ENCODE results near the gene KIAA0513. TPM values are rescaled to one million over a fixed set of nuclear protein-coding genes. Genes with fewer than 3 reads are reported as not detected.

The KIAA0513 gene
- total and polyA plus RNA-seq, 2 experiments from 2014 or later: 5.3 to 5.4 TPM

DNA sequence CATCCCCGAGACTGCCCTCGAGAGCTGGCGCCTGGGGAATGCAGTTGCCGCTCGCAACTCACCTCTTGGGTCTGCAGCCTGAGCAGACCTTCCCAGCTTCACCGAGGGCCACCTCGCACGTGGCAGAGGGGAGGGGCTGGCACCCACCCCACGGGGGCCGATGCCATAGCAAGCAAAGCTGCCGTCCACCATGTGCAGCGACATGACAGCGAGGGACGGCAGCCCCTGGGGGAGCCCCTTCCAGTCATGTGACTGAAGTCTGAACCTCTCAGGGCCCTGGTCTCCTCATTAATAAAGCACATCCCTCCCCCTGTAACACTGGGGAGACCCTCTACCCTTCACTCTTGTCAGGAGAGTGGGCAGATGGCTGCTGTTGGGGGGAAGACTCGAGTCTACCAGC is 54.2 kb downstream of the KIAA0513 start:
- Histone ChIP-seq H3K9ac (no peak overlapping the region), H3K9me3 (ENCODE audit: low read depth) (no peaks in the 10 kb centered on the region)
- WGBS, 2 experiments (ENCODE audit: low coverage in 1 of 2, low lambda C conversion rate in 2 of 2, missing lambda C conversion rate in 2 of 2): 81 to 87% methylated on average over 15 of the region's 15 CpGs

DNA sequence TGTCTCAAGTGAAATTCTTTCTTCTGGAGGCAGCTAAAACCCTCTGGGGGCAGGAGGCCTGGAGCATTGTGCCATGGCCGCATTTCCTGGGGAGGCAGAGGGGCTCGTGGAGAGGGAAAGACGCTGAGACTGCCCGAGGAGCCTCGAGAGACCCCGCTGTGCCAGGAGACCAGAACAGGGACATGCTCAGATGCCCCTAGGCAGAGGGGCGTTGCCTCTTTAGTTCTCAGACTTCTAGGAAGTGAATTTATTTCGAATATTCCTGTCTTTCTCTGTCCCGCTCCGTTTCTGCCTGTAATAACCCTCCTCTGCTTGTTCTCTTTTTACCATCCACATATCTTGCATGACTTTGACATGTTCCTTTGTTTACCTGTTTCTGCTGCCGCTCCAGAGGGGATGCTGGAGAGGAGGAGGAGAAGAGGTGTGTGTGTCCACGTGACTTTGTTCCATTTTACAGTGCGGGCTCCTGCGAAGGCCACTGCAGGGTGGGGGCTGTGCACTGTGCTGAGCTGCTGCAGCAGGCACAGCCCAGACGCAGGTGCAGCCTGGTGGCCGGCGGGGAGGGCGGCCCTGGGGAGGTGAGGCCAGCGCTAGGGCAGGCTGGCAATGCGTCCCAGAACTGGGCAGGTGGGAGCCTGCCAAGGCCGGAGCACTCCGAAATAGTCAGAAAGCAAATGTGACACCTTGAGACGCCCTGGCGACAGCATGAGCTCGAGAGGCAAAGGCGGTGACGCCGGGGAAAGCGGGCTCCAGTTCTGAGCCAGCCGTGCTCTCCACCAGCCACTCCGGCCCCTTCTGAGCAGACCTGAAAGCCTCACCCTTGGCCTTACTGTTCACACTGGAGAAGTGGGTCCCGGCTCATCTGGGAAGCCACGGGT is 54.8 kb downstream of the KIAA0513 start:
- Histone ChIP-seq H3K9me2 (ENCODE audit: insufficient read depth) (no peaks in the 10 kb centered on the region), H3K4me2 (ENCODE audit: unreplicated experiment) (no peak overlapping the region), H4K20me1 (ENCODE audit: insufficient read depth) (no peaks in the 10 kb centered on the region), H3K27ac (no peak overlapping the region), H3K79me2 (ENCODE audit: insufficient read depth) (no peaks in the 10 kb centered on the region), H2AFZ (no peak overlapping the region), H3K36me3 (ENCODE audit: low read depth) (no peaks in the 10 kb centered on the region), H3F3A (ENCODE audit: insufficient read depth) (no peaks in the 10 kb centered on the region), H3K9ac (no peak overlapping the region), H3K27me3 (replicated peaks; ENCODE audit: insufficient read depth) (no peaks in the 10 kb centered on the region), H3K4me3 (no peak overlapping the region), H3K4me1 (ENCODE audit: insufficient read depth) (no peaks in the 10 kb centered on the region), H3K9me3 (ENCODE audit: low read depth) (no peaks in the 10 kb centered on the region)
- WGBS, 2 experiments (ENCODE audit: low coverage in 1 of 2, low lambda C conversion rate in 2 of 2, missing lambda C conversion rate in 2 of 2): 88 to 91% methylated on average over 33 of the region's 33 CpGs
- in situ Hi-C loops (cut with MboI): no loop called here
- TF ChIP-seq EZH2phosphoT487 (IDR thresholded peaks at IDR 0.05; ENCODE audit: insufficient read depth, low read depth): no peak
- DNase-seq: no peak

More for the DNA sequence above, 54.2 kb downstream of the KIAA0513 start:
- Histone ChIP-seq H3K27ac (no peak overlapping the region), H3K79me2 (ENCODE audit: insufficient read depth) (no peaks in the 10 kb centered on the region), H3K9me2 (ENCODE audit: insufficient read depth) (no peaks in the 10 kb centered on the region), H4K20me1 (ENCODE audit: insufficient read depth) (no peaks in the 10 kb centered on the region), H3K4me3 (no peak overlapping the region), H3K27me3 (replicated peaks; ENCODE audit: insufficient read depth) (no peaks in the 10 kb centered on the region), H3K4me1 (ENCODE audit: insufficient read depth) (no peaks in the 10 kb centered on the region), H3K36me3 (ENCODE audit: low read depth) (no peaks in the 10 kb centered on the region), H3K4me2 (ENCODE audit: unreplicated experiment) (no peak overlapping the region), H3F3A (ENCODE audit: insufficient read depth) (no peaks in the 10 kb centered on the region), H2AFZ (no peak overlapping the region)
- in situ Hi-C loops (cut with MboI): no loop called here
- no peak for DNase-seq
- TF ChIP-seq EZH2phosphoT487 (IDR thresholded peaks at IDR 0.05; ENCODE audit: insufficient read depth, low read depth) (no peak), EZH2 (IDR thresholded peaks at IDR 0.05; ENCODE audit: insufficient read depth, poor library complexity, severe bottlenecking) (no peak)

DNA sequence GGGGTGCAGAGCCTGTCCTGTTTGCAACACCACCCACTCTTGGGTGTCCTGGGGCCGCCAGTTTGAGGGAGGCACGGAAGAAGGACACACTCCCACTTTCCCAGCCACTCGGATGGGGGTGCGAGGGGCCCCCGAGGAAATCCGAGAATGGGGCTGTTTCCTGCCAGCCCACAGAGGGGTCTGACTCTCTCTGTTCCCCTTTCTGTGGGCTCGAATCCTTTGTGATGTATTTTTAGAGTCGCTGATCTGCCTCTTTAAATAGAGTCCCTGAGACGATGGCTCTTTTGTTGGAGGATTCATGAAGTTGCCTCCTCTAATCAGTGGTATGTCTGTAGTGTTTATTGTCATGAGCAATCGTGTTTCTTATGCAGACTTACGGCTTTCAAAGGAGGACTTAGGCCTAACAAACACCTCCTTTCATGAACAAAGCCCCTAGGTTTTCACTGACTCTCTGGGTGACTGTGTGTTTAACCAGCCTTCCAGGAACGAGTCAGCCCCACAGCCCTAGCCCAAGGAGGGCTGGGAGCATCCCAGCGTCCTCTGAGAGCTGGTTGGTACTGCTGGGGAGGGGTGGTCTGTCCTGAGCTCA is 55.5 kb downstream of the KIAA0513 start:
- Histone ChIP-seq H4K20me1 (ENCODE audit: insufficient read depth) (no peaks in the 10 kb centered on the region), H3K4me2 (ENCODE audit: unreplicated experiment) (no peak overlapping the region), H3K79me2 (ENCODE audit: insufficient read depth) (no peaks in the 10 kb centered on the region), H2AFZ (no peak overlapping the region), H3K9me2 (ENCODE audit: insufficient read depth) (no peaks in the 10 kb centered on the region), H3K4me3 (no peak overlapping the region), H3F3A (ENCODE audit: insufficient read depth) (no peaks in the 10 kb centered on the region), H3K4me1 (ENCODE audit: insufficient read depth) (no peaks in the 10 kb centered on the region), H3K9ac (no peak overlapping the region), H3K27ac (no peak overlapping the region), H3K27me3 (replicated peaks; ENCODE audit: insufficient read depth) (no peaks in the 10 kb centered on the region), H3K36me3 (ENCODE audit: low read depth) (no peaks in the 10 kb centered on the region), H3K9me3 (ENCODE audit: low read depth) (no peaks in the 10 kb centered on the region)
- 77 to 81% methylated on average over 13 of the region's 13 CpGs for WGBS, 2 experiments (ENCODE audit: low coverage in 1 of 2, low lambda C conversion rate in 2 of 2, missing lambda C conversion rate in 2 of 2)
- in situ Hi-C loops (cut with MboI): no loop called here
- DNase-seq: no peak
- TF ChIP-seq EZH2 (IDR thresholded peaks at IDR 0.05; ENCODE audit: insufficient read depth, poor library complexity, severe bottlenecking) (no peak), EZH2phosphoT487 (IDR thresholded peaks at IDR 0.05; ENCODE audit: insufficient read depth, low read depth) (no peak)

DNA sequence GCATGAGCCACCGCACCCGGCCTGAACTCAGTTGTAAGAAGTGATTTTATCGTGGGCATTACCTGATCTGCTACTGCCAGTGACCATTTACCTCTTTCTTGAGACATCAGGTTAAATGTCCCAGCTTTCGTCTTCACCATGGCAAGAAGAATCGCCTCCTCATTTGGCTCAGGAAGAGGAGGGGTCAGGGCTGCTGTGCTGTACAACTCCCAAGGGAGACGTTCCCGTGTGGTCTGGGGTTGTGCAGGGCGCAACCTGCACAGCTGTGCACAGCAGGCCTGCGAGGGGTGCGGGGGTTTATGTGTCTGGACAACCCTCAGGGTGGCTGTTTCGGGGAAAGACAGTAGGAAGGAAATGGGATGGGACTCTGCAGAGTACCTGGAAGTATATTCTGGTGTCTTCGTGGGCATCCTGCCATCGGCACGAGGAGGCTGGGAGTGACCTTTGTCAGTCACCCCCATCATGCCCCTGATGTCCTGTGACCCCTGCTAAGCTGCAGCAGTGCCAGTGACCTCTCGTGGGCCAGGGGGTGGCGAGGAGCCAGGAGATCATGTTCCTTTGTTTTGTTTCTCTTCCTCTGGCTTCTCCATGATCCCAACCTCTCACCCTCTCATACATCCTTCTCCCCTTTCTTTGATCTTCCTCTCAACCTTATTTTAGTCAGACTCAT is 57.4 kb downstream of the KIAA0513 start:
- no peaks in the 10 kb centered on the region for H3K4me1 ChIP-seq (ENCODE audit: insufficient read depth)
- no peak overlapping the region for H3K27ac ChIP-seq
- no peaks in the 10 kb centered on the region for H3K9me2 ChIP-seq (ENCODE audit: insufficient read depth)
- 89 to 92% methylated on average over 16 of the region's 16 CpGs for WGBS, 2 experiments (ENCODE audit: low coverage in 1 of 2, low lambda C conversion rate in 2 of 2, missing lambda C conversion rate in 2 of 2)
- TF ChIP-seq EZH2 (IDR thresholded peaks at IDR 0.05; ENCODE audit: insufficient read depth, poor library complexity, severe bottlenecking) (no peak), EZH2phosphoT487 (IDR thresholded peaks at IDR 0.05; ENCODE audit: insufficient read depth, low read depth) (no peak)
- no peak overlapping the region for H3K9ac ChIP-seq
- in situ Hi-C loops (cut with MboI): no loop called here
- H3K4me3 ChIP-seq: no peak overlapping the region
- H4K20me1 ChIP-seq (ENCODE audit: insufficient read depth): no peaks in the 10 kb centered on the region
- H3K4me2 ChIP-seq (ENCODE audit: unreplicated experiment): no peak overlapping the region
- H3F3A ChIP-seq (ENCODE audit: insufficient read depth): no peaks in the 10 kb centered on the region
- no peak for DNase-seq
- H3K36me3 ChIP-seq (ENCODE audit: low read depth): no peaks in the 10 kb centered on the region
- no peaks in the 10 kb centered on the region for H3K27me3 ChIP-seq (replicated peaks; ENCODE audit: insufficient read depth)
- H3K79me2 ChIP-seq (ENCODE audit: insufficient read depth): no peaks in the 10 kb centered on the region
- no peaks in the 10 kb centered on the region for H3K9me3 ChIP-seq (ENCODE audit: low read depth)
- H2AFZ ChIP-seq: no peak overlapping the region

Measured in GM23248 (cell line).